ENCODE results near the gene DAB1. TPM values are rescaled to one million over a fixed set of nuclear protein-coding genes. Genes with fewer than 3 reads are reported as not detected.

Gene DAB1
- total and polyA plus RNA-seq, 10 of the 15 experiments (the other 5 are each of a cell fraction or from before 2014, with no cell fraction given) = 0.02 to 0.10 (median 0.03) TPM; not detected in 5

- 0% methylated on average over 1 of the region's 1 CpG for WGBS (ENCODE audit: insufficient coverage, insufficient replicate concordance, low lambda C conversion rate, missing lambda C conversion rate)
- no peak for FAIRE-seq
- no peak overlapping the region for H3K27ac ChIP-seq (ENCODE audit: control insufficient read depth, insufficient read depth)
- no peaks in the 10 kb centered on the region for H3K36me3 ChIP-seq (ENCODE audit: control insufficient read depth in 2 of 2, insufficient read depth in 2 of 2, low read length in 1 of 2)
- no peaks in the 10 kb centered on the region for H3K79me2 ChIP-seq (ENCODE audit: control insufficient read depth, insufficient read depth, low read length)
- ChIA-PET CTCF (no interaction called here), POLR2A (no interaction called here), SMC1A (ENCODE audit: uncharacterized antibody, unreplicated experiment) (interaction anchor here (1.6 kb wide), 1 partner anchor 16 kb away, joined by 4 read pairs; no protein-coding TSS in a partner anchor), RAD21 (ENCODE audit: unreplicated experiment) (no interaction called here)
- no peak overlapping the region for H3K4me2 ChIP-seq (ENCODE audit: control insufficient read depth, insufficient read depth)
- H3K4me1 ChIP-seq (ENCODE audit: control insufficient read depth, insufficient read depth, low read length) = no peaks in the 10 kb centered on the region
- no peak overlapping the region for H3K9ac ChIP-seq (ENCODE audit: control insufficient read depth, insufficient read depth, low read length)
- BruUV-seq (replicated peaks) = no TSS peak
- H3K9me3 ChIP-seq (replicated peaks; ENCODE audit: control insufficient read depth, insufficient read depth, low read length) = no peaks in the 10 kb centered on the region
- no peaks in the 10 kb centered on the region for H4K20me1 ChIP-seq (ENCODE audit: control insufficient read depth, insufficient read depth)
- in situ Hi-C loops (cut with MboI) (no loop called here), intact Hi-C loops (cut with micrococcal nuclease; ENCODE audit: unreplicated experiment) (no loop called here)
- no peak for ATAC-seq
- TF ChIP-seq ZNF274 (IDR thresholded peaks at IDR 0.05; ENCODE audit: insufficient read depth, insufficient read length) (no peak), SREBF1 (IDR thresholded peaks at IDR 0.05; ENCODE audit: low read length) (no peak), PAX5 (IDR thresholded peaks at IDR 0.05; ENCODE audit: borderline replicate concordance, low read depth, low read length) (no peak), FOXM1 (IDR thresholded peaks at IDR 0.05; ENCODE audit: low read depth, low read length) (no peak), CEBPB (IDR thresholded peaks at IDR 0.05; ENCODE audit: borderline replicate concordance in 1 of 2, low read depth in 2 of 2, low read length in 2 of 2) (no peak), RB1 (IDR thresholded peaks at IDR 0.05; ENCODE audit: borderline replicate concordance) (no peak)
- TF ChIP-seq, protein P1, sequence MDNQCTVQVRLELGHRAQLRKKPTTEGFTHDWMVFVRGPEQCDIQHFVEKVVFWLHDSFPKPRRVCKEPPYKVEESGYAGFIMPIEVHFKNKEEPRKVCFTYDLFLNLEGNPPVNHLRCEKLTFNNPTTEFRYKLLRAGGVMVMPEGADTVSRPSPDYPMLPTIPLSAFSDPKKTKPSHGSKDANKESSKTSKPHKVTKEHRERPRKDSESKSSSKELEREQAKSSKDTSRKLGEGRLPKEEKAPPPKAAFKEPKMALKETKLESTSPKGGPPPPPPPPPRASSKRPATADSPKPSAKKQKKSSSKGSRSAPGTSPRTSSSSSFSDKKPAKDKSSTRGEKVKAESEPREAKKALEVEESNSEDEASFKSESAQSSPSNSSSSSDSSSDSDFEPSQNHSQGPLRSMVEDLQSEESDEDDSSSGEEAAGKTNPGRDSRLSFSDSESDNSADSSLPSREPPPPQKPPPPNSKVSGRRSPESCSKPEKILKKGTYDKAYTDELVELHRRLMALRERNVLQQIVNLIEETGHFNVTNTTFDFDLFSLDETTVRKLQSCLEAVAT (IDR thresholded peaks at IDR 0.05) = no peak
- H3K27me3 ChIP-seq (replicated peaks in 1 of 2; ENCODE audit: control insufficient read depth in 2 of 2, insufficient read depth in 2 of 2, low read length in 1 of 2) = no peaks in the 10 kb centered on the region; a peak in 1 of 4 replicates
- DNase-seq (ENCODE audit: low read depth, low spot score) = no peak
- no peak overlapping the region for H2AFZ ChIP-seq (ENCODE audit: control insufficient read depth, low read depth, low read length)
- H3K4me3 ChIP-seq = no peak overlapping the region
Measured at GRCh38 chr1:57329937-57330336, 93.9 kb downstream of the DAB1 start.
